ENCODE results near the gene SLC22A4.

SLC22A4 gene

GRCh38 chr5:132263548-132264261 is 30.5 kb upstream of the SLC22A4 start:
- no peak for DNase-seq

GRCh38 chr5:132264546-132265335 is 29.5 kb upstream of the SLC22A4 start:
- no peak for DNase-seq

DNA sequence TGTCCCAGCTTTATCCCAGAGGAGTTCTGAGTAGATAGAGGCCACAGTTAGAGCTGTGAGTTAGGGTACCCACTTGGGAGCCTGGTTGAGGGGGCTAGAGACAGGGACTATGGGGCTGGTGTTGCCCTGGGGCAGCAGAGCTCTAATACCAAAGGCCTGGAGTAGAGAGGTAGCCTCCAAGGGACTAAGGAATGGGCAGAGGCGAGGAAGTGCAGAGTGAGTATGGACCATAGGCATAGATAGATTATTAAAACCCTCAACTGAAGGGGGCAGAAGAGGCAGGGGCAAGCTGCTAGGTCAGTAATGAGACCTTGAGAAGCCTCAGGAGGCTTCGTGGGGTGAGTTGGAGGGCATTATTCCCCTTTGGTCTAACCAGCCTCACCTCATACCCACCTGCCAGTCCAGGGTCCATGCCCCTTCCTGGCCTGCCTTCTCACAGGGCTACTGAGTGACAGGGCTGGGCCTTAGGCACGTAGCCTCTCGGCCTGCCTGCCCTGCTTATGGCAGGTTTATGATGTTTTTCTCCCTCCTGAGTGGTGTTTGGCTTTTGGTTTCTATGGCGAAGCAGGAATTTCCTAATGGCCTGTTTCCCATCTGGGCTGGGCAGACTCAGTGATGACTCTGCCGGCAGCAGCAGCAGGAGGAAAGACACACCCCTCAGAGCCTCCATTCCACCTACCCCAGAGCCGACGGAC is 28.7 kb upstream of the SLC22A4 start:
- DNase-seq: no peak

DNA sequence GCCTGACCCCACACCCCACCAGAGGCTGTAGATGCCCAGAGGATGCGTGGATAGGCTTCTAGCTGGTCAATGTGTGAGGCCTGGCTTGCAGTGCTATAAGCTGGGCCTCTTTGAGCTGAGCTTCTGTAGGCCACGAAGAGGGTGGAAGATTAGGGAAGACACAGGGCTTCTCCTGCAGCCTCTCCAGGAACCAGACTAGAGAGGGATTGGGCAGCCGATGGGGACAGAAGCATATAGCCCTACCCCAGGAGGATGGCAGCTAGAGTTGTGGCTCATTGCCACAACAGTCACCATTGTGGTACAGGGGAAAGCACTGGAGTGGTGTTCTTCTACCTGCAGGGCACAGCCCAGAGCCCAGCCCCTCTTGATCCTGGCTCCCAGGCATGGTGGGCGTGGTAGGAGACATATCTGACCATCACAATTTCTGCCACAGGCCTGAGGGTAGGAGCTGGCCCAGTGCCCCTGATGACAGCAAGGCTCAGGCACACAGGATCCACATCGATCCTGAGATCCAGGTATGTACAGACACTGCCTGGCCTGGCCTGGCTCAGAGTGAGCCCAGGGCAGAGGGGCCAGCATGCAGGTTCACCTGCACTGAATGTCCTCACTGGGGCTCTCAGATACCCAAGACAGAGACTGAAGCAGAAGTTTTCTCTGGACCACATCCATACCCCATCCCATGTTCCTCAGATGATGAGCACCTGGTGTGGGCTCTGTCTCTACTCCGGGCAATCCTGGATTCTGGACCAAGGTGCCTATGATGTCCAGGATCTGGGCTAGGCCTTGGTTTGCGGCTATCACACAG is 28.0 kb upstream of the SLC22A4 start:
- no peak for DNase-seq

- DNase-seq: no peak
These were observed 27.4 kb upstream of the SLC22A4 start for GRCh38 chr5:132266836-132267160.

- no peak for DNase-seq
These were observed 26.9 kb upstream of the SLC22A4 start for GRCh38 chr5:132267166-132267739.

DNA sequence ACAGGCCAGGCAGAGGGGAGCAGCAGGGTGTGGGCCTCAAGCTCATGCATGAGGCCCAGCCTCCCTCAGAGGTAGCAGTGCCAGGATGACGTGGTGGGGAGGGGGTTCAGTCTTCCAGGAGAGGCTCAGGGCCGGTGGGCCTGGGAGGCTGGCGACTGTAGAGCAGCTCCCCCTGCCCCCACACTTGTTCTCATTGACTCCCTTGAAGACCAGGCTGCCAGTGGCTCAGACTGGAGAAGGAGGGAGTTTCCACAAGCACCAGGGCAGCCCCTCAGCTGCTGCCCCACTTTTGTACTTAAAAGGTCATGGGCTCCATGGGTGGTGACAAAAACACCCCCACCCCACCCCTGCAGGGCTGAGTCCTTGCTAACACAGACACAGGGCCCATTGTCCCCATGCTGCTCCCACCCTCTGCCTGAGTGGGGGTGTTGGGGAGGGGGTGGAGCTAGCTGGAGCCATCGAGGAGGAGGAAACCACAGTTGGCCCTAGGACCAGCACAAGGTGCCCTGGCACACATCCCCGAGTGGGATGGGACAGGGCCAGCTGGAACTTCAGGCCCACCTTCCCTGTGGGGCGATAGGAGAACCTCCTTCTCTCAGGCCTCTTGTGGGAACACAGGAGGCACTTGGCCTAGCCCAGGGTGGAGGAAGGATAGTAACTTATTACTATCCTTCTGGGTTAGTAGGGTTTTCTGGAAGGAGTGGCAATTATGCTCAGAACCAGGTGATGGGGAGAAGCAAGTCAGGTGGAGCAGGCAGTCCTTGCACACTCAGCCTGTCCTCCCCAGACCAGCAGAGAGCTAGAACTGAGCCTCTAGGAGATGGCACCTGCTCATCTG is 26.0 kb upstream of the SLC22A4 start:
- no peak for DNase-seq

DNA sequence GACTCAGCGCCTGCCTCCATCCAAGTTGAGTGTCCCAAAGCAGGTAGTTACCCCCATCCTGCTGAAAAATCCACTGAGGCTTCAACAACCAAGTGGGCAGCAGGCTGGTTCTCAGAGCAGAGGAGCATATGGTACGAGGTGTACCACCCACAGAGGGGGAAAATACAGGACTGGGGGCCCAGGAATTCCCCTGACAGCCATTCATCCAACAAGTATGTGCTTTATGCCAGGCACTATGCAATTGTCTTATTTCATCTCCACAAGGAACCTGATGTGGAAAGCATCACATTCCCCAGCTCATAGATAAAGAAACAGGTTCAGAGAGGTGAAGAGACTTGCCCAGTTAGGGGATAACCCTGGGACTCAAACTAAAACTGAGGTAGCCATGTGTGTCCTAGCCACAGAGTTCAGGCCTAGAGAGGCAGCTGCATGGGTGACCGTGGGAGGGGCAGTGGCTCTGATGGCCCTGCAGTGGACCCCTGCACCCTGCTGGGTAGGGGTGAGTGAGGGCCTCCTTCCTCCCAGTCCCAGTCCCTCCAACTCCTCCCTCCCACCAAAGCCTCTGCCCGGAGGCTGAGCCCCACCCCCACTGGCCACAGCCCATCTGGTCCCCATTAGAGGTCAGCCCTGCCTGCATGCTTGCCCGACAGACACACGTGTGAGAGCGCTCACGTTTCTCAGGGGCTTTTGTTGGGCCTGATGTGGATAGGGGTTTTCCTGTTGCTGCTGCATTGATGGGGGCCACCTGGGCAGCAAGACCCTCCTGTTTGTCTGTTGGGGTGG is 25.2 kb upstream of the SLC22A4 start:
- no peak for DNase-seq

GRCh38 chr5:132269635-132270334 is 24.4 kb upstream of the SLC22A4 start:
- no peak for DNase-seq

- DNase-seq: no peak
These were observed 23.9 kb upstream of the SLC22A4 start for GRCh38 chr5:132270335-132270665.

DNA sequence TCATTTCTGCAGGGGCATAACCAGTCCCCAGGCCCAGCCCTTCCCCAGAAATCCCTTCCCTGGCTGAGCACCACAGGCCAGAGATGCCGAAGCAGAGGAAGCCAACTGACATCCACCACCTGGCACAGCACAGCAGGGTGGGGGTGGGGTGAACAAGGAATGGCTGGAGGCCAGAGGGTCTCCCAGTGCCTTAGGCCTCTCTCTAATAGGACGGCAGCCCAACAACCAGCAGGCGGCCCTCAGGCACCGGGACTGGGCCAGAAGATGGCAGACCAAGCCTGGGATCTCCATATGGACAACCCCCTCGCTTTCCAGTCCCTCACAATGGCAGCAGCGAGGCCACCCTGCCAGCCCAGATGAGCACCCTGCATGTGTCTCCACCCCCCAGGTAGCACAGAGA is 23.5 kb upstream of the SLC22A4 start:
- no peak for DNase-seq

- no peak for DNase-seq
These were observed 22.6 kb upstream of the SLC22A4 start for GRCh38 chr5:132271251-132272246.

GRCh38 chr5:132272311-132273210 is 21.6 kb upstream of the SLC22A4 start:
- DNase-seq: peak; percentile 40

GRCh38 chr5:132273631-132274030 is 20.6 kb upstream of the SLC22A4 start:
- DNase-seq: no peak

DNA sequence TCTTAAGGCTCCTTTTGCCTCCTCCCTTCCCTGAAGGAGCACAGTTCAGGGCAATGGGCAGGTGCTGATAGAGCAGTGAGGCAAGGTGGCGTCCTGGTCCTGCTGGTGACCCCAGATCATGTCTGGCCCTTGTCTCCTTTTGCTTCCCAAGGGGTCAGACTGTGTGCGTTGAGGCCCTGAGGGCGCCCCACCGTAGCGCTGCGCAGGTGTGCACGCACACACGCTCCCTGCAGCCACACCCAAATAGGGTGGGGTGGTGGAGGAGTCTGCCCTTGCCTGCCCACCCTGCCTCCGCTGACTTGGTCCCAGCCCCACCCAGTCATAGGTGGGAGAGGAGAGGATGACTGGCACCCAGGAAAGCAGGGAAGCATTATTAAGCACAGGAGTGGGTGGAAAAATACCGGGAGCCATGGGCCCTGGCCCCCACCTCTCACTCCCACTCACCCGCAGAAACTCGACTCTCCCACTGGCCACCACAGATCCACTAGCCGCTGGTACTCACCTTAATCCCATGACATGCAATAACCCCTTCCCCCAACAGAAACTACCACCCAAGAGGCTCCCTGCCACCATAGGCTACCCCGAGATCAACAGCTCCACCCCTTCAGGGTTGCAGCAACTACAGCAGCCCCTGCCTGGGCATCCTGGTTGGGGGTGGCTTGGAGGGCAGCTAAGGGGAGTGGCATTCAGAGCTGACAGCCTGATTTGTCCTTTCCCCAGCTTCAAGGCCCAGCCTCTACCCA is 20.0 kb upstream of the SLC22A4 start:
- DNase-seq: no peak

- no peak for DNase-seq
These were observed 18.6 kb upstream of the SLC22A4 start for GRCh38 chr5:132275367-132276220.
